C4-2B (cell line): ENCODE data around the gene COMMD1.

Experiments used
- ZFX ChIP-seq: fragments of 450-650 bp; IDR thresholded peaks from 2 replicates; pipeline ENCODE4 v1.6.1; 2017
- TF ChIP-seq, protein P1 (sequence below): fragments of 450-650 bp; conservative IDR thresholded peaks from 2 replicates; pipeline ENCODE4 v1.5.1; 2017; ENCODE audit warnings: mild to moderate bottlenecking

DNA sequence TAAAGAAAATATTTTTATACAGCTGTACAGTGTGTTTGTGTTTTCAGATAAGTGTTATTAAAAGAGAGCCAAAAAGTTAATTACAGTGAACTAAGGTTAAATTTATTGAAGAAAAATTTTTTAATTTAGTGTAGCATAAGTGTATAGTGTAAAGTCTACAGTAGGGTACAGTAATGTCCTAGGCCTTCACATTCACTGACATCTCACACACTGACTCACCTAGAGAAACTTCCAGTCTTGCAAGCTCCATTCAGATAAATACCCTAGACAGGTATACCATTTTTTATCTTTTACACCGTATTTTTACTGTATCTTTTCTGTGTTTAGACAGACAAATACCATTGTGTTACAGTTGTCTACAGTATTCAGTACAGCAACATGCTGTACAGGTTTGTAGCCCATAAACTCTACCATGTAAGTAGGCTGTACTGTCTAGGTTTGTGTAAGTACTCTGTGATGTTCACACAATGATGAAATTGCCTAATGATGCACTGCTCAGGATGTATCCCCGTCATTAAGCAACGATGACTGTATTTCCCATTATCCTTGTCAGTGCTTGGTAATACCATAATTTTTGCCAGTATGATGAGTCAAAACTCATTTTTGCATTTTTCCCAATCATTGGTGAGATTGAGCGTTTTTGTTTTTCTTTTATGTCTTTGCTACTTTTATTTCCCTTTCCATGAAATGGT lies 242.3 kb downstream of the COMMD1 start:
- TF ChIP-seq, protein P1, sequence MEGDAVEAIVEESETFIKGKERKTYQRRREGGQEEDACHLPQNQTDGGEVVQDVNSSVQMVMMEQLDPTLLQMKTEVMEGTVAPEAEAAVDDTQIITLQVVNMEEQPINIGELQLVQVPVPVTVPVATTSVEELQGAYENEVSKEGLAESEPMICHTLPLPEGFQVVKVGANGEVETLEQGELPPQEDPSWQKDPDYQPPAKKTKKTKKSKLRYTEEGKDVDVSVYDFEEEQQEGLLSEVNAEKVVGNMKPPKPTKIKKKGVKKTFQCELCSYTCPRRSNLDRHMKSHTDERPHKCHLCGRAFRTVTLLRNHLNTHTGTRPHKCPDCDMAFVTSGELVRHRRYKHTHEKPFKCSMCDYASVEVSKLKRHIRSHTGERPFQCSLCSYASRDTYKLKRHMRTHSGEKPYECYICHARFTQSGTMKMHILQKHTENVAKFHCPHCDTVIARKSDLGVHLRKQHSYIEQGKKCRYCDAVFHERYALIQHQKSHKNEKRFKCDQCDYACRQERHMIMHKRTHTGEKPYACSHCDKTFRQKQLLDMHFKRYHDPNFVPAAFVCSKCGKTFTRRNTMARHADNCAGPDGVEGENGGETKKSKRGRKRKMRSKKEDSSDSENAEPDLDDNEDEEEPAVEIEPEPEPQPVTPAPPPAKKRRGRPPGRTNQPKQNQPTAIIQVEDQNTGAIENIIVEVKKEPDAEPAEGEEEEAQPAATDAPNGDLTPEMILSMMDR: no peak
- no peak for TF ChIP-seq ZFX
